GM19035 (cell line): ENCODE data around the gene SSX2IP.
A peak's percentile ranks its signal among the peaks of the same experiment; 100 is the strongest.
"Not testable (repeated sequence)": the region's sequence is repeated elsewhere in the genome, so short reads cannot be mapped to it uniquely, and the experiment has no call there.

Source experiments
- ATAC-seq: cut with Tn5 transposase; IDR thresholded peaks from one replicate; pipeline ENCODE4 v1.9.1; 2021; ENCODE audit not compliant: unreplicated experiment

SSX2IP gene

GRCh38 chr1:84621553-84621952 lies 68.7 kb downstream of the SSX2IP start:
- ATAC-seq = no peak

GRCh38 chr1:84620720-84621313 lies 69.4 kb downstream of the SSX2IP start:
- peak; percentile 95 for ATAC-seq

GRCh38 chr1:84619383-84620102 lies 70.7 kb downstream of the SSX2IP start:
- no peak for ATAC-seq

GRCh38 chr1:84617349-84617748 lies 72.9 kb downstream of the SSX2IP start:
- ATAC-seq = no peak

- no peak for ATAC-seq
These were observed 74.5 kb downstream of the SSX2IP start for GRCh38 chr1:84615790-84616189.

GRCh38 chr1:84613887-84614286 lies 76.4 kb downstream of the SSX2IP start:
- ATAC-seq = no peak

GRCh38 chr1:84613026-84613425 lies 77.2 kb downstream of the SSX2IP start:
- ATAC-seq = no peak

- ATAC-seq = no peak
These were observed 78.5 kb downstream of the SSX2IP start for GRCh38 chr1:84611796-84612195.

- no peak for ATAC-seq
These were observed 79.2 kb downstream of the SSX2IP start for GRCh38 chr1:84611091-84611490.

- ATAC-seq = no peak
These were observed 83.3 kb downstream of the SSX2IP start for GRCh38 chr1:84606977-84607376.

- ATAC-seq = no peak
These were observed 85.1 kb downstream of the SSX2IP start for GRCh38 chr1:84605157-84605556.

- ATAC-seq = no peak
These were observed 86.1 kb downstream of the SSX2IP start for GRCh38 chr1:84603941-84604830.

- no peak for ATAC-seq
These were observed 87.0 kb downstream of the SSX2IP start for GRCh38 chr1:84603223-84603622.

- no peak for ATAC-seq
These were observed 89.5 kb downstream of the SSX2IP start for GRCh38 chr1:84600796-84601195.

- ATAC-seq = peak; percentile 73
These were observed 91.2 kb downstream of the SSX2IP start for GRCh38 chr1:84598846-84599741.

GRCh38 chr1:84598418-84598817 lies 91.8 kb downstream of the SSX2IP start:
- ATAC-seq = no peak

GRCh38 chr1:84597011-84597410 lies 93.2 kb downstream of the SSX2IP start:
- no peak for ATAC-seq

- not testable (repeated sequence) for ATAC-seq
These were observed 95.3 kb downstream of the SSX2IP start for GRCh38 chr1:84594959-84595358.
